Uterus (tissue), 2 donors: ENCODE results near the gene BOD1L2.

Experiments used
- CTCF ChIP-seq, 4 experiments: fragments of 200-600 bp in 2 of 4; fragments of 450-650 bp in 2 of 4; sonication (generic) in 2 of 4; IDR thresholded peaks; one replicate each; pipeline ENCODE4 v1.5.1; 2016 to 2019; ENCODE audit warnings: antibody characterized with exemption in 4 of 4, mild to moderate bottlenecking in 2 of 4, moderate library complexity in 1 of 4
- POLR2A ChIP-seq, 2 donors: fragments of 450-650 bp; IDR thresholded peaks; one replicate each; pipeline ENCODE4 v1.6.1; 2016; ENCODE audit warnings: antibody characterized with exemption in 2 of 2, mild to moderate bottlenecking in 1 of 2, moderate library complexity in 1 of 2

GRCh38 chr18:57194070-57194469 is 47.2 kb downstream of the BOD1L2 start:
- TF ChIP-seq CTCF (IDR thresholded peaks at IDR 0.05), result no peak
- TF ChIP-seq POLR2A (IDR thresholded peaks at IDR 0.05), result no peak
